ENCODE results near the gene ANKRD1.

Gene ANKRD1

DNA sequence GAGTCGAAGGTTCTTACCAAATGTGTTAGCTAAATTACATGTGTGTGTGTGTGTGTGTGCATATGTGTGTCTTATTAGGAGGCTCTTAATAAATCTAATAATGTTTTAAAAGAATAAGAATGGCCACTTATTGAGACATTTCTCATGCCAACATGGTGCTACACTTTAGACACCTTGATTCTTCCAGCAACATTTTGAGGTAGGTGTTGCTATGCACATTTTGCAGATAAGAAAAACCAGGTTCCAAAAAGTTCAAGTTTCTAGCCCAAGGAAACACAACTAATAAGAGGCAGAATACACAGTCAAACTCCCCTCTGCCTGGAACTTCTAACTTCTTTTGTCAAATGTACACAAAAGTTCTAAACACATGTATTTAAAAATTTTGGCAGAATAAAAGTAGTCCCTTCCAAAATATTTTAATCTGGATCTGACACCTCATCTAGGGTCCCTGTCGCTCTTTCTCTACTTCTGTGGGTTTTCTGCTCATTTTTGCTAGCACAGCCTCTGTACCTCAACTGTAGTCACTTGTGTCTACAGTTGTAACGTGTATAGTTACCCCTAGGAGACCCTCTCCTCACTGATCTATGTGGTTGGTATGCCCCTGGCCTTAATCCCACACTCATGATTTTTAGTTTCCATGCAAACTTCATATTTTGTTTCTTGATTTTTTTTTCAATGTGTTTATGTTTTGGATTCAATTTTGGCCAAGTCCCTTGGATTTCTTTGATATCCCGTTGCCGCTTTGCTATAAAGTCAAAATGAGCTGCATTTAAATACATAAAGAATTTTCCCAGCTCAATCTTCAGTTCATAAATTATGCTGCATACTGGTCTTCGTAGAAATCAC lies 4.3 kb downstream of the ANKRD1 start:
- H3F3A ChIP-seq (ENCODE audit: insufficient read depth) = no peaks in the 10 kb centered on the region
- H3K9me2 ChIP-seq (replicated peaks; ENCODE audit: insufficient read depth, low read length) = no peaks in the 10 kb centered on the region
- H3K9me3 ChIP-seq (ENCODE audit: insufficient read depth, low read length) = no peaks in the 10 kb centered on the region
- H3K27ac ChIP-seq (ENCODE audit: low read depth, low read length) = no peak overlapping the region
- H3K4me3 ChIP-seq (ENCODE audit: insufficient read depth, low read length, poor library complexity, severe bottlenecking) = no peak overlapping the region
- H4K20me1 ChIP-seq (ENCODE audit: low read depth, low read length) = no peaks in the 10 kb centered on the region
- H3K4me2 ChIP-seq (ENCODE audit: low read depth, low read length, poor library complexity, severe bottlenecking) = no peak overlapping the region
- no peak overlapping the region for H2AFZ ChIP-seq (ENCODE audit: low read depth, low read length, severe bottlenecking)
- no peaks in the 10 kb centered on the region for H3K79me2 ChIP-seq (ENCODE audit: insufficient read depth, low read length)
- no peak overlapping the region for H3K9ac ChIP-seq (ENCODE audit: low read length)
- no peak for TF ChIP-seq EZH2phosphoT487 (conservative IDR thresholded peaks at IDR 0.05; ENCODE audit: low read length)
- TF ChIP-seq, protein P1, sequence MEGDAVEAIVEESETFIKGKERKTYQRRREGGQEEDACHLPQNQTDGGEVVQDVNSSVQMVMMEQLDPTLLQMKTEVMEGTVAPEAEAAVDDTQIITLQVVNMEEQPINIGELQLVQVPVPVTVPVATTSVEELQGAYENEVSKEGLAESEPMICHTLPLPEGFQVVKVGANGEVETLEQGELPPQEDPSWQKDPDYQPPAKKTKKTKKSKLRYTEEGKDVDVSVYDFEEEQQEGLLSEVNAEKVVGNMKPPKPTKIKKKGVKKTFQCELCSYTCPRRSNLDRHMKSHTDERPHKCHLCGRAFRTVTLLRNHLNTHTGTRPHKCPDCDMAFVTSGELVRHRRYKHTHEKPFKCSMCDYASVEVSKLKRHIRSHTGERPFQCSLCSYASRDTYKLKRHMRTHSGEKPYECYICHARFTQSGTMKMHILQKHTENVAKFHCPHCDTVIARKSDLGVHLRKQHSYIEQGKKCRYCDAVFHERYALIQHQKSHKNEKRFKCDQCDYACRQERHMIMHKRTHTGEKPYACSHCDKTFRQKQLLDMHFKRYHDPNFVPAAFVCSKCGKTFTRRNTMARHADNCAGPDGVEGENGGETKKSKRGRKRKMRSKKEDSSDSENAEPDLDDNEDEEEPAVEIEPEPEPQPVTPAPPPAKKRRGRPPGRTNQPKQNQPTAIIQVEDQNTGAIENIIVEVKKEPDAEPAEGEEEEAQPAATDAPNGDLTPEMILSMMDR (IDR thresholded peaks at IDR 0.05; ENCODE audit: insufficient read depth, low read length, poor library complexity, severe bottlenecking) = no peak
- no peaks in the 10 kb centered on the region for H3K27me3 ChIP-seq (ENCODE audit: low read length)
- no peaks in the 10 kb centered on the region for H3K36me3 ChIP-seq (ENCODE audit: low read length)

DNA sequence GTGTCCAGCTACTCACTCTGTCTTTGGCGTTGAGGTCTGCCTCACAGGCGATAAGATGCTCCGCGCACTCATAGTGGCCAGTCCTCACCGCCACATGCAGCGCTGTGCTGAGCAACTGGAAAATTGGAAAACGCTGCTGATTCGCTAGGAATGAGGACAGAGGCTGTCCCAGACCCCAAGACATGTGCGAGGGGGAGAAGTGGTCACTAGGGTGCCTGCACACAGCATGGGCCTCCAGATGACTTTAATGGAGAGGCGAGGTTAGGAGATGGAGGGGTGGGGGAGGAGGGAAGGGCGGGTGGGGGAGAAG lies 5.2 kb downstream of the ANKRD1 start:
- H4K20me1 ChIP-seq (ENCODE audit: low read depth, low read length) = no peaks in the 10 kb centered on the region
- TF ChIP-seq, protein P1 (IDR thresholded peaks at IDR 0.05; ENCODE audit: insufficient read depth, low read length, poor library complexity, severe bottlenecking) = no peak
- TF ChIP-seq EZH2phosphoT487 (conservative IDR thresholded peaks at IDR 0.05; ENCODE audit: low read length) = no peak
- no peaks in the 10 kb centered on the region for H3K9me2 ChIP-seq (replicated peaks; ENCODE audit: insufficient read depth, low read length)
- no peaks in the 10 kb centered on the region for H3K9me3 ChIP-seq (ENCODE audit: insufficient read depth, low read length)
- no peaks in the 10 kb centered on the region for H3K27me3 ChIP-seq (ENCODE audit: low read length)
- H3K4me3 ChIP-seq (ENCODE audit: insufficient read depth, low read length, poor library complexity, severe bottlenecking) = no peak overlapping the region
- no peak overlapping the region for H3K4me2 ChIP-seq (ENCODE audit: low read depth, low read length, poor library complexity, severe bottlenecking)
- H3K9ac ChIP-seq (ENCODE audit: low read length) = no peak overlapping the region
- H3K79me2 ChIP-seq (ENCODE audit: insufficient read depth, low read length) = no peaks in the 10 kb centered on the region
- no peaks in the 10 kb centered on the region for H3K36me3 ChIP-seq (ENCODE audit: low read length)
- no peak overlapping the region for H2AFZ ChIP-seq (ENCODE audit: low read depth, low read length, severe bottlenecking)
- H3K27ac ChIP-seq (ENCODE audit: low read depth, low read length) = no peak overlapping the region
- H3F3A ChIP-seq (ENCODE audit: insufficient read depth) = no peaks in the 10 kb centered on the region

DNA sequence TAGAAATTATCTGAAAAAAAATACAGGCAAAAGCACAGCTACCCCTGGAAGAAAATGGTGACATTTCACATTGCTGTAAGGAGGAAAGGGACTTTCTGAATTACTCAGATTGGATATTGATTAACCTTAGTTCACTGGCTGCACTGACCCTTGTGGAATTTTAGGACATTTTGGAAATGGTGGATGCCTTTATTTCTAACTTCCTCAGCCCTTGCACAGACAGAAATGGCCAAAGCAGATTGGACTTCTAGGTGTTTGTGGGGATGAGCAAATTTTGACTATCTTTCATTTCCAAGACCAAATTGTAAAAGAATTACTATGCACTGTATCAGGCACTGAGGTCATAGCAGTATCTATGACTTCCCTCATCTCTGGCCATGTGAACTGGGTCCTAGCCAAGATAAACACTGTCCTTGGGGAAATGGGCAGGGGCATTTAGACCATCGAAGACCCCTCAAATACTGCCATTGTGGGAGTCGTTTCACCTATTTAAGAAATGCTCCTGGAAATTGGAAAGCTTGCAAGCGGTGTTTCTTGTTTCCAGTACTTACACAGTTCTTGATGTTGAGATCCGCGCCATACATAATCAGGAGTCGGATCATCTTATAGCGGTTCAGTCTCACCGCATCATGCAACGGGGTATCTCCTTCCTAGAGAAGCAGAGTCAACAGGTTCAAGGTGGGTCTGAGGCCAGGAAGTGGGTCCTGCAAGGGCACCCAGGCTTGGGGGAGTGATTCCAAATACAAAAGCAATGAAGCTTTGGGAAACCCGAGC lies 5.7 kb downstream of the ANKRD1 start:
- Histone ChIP-seq H3K4me2 (ENCODE audit: low read depth, low read length, poor library complexity, severe bottlenecking) (no peak overlapping the region), H3K9me3 (ENCODE audit: insufficient read depth, low read length) (no peaks in the 10 kb centered on the region), H3K27ac (ENCODE audit: low read depth, low read length) (no peak overlapping the region), H3K4me3 (ENCODE audit: insufficient read depth, low read length, poor library complexity, severe bottlenecking) (no peak overlapping the region), H3K9me2 (replicated peaks; ENCODE audit: insufficient read depth, low read length) (no peaks in the 10 kb centered on the region), H3K79me2 (ENCODE audit: insufficient read depth, low read length) (no peaks in the 10 kb centered on the region), H2AFZ (ENCODE audit: low read depth, low read length, severe bottlenecking) (no peak overlapping the region), H3K9ac (ENCODE audit: low read length) (no peak overlapping the region), H4K20me1 (ENCODE audit: low read depth, low read length) (no peaks in the 10 kb centered on the region), H3K27me3 (ENCODE audit: low read length) (no peaks in the 10 kb centered on the region), H3K36me3 (ENCODE audit: low read length) (no peaks in the 10 kb centered on the region), H3F3A (ENCODE audit: insufficient read depth) (no peaks in the 10 kb centered on the region)
- TF ChIP-seq, protein P1 (IDR thresholded peaks at IDR 0.05; ENCODE audit: insufficient read depth, low read length, poor library complexity, severe bottlenecking) = no peak
- no peak for TF ChIP-seq EZH2phosphoT487 (conservative IDR thresholded peaks at IDR 0.05; ENCODE audit: low read length)

All from SU-DHL-6 (cell line).